Neural cell (in vitro differentiated cells): ENCODE measurements around the gene CSKMT.

Source experiments
- CTCF ChIP-seq: fragments of 450-650 bp; IDR thresholded peaks from 2 replicates; pipeline ENCODE4 v1.5.1; 2014; ENCODE audit warnings: antibody characterized with exemption, mild to moderate bottlenecking, moderate library complexity; ENCODE audit not compliant: poor library complexity, severe bottlenecking
- EP300 ChIP-seq: fragments of 450-650 bp; conservative IDR thresholded peaks from 2 replicates; pipeline ENCODE4 v1.6.1; 2014; ENCODE audit warnings: antibody characterized with exemption, mild to moderate bottlenecking, moderate library complexity; ENCODE audit not compliant: poor library complexity, severe bottlenecking
- EZH2 ChIP-seq: fragments of 200-600, 300-800 bp; shearing (Covaris generic), sonication (generic); IDR thresholded peaks from 2 replicates; pipeline ENCODE4 v1.6.1; 2014; ENCODE audit warnings: antibody characterized with exemption, low read length, borderline replicate concordance, mild to moderate bottlenecking; ENCODE audit not compliant: insufficient read depth, poor library complexity, severe bottlenecking
- MXI1 ChIP-seq: fragments of 450-650 bp; conservative IDR thresholded peaks from 2 replicates; pipeline ENCODE4 v1.6.1; 2014; ENCODE audit warnings: antibody characterized with exemption, mild to moderate bottlenecking; ENCODE audit not compliant: poor library complexity, severe bottlenecking
- POLR2AphosphoS5 ChIP-seq: IDR thresholded peaks from 2 replicates; pipeline ENCODE4 v1.6.1; 2012
- RAD21 ChIP-seq: fragments of 450-650 bp; conservative IDR thresholded peaks from 2 replicates; pipeline ENCODE4 v1.6.1; 2014; ENCODE audit warnings: antibody characterized with exemption, mild to moderate bottlenecking, moderate library complexity
- REST ChIP-seq: IDR thresholded peaks from 2 replicates; pipeline ENCODE4 v1.6.1; 2012; ENCODE audit warnings: borderline replicate concordance
- SMC3 ChIP-seq: fragments of 450-650 bp; conservative IDR thresholded peaks from 2 replicates; pipeline ENCODE4 v1.6.1; 2014; ENCODE audit warnings: antibody characterized with exemption, mild to moderate bottlenecking, moderate library complexity; ENCODE audit not compliant: poor library complexity
- TAF1 ChIP-seq: IDR thresholded peaks from 2 replicates; pipeline ENCODE4 v1.6.1; 2012; ENCODE audit warnings: low read depth

- no peak for TF ChIP-seq SMC3
- no peak for TF ChIP-seq CTCF
- no peak for TF ChIP-seq EZH2
- no peak for TF ChIP-seq POLR2AphosphoS5
- TF ChIP-seq REST, result no peak
- no peak for TF ChIP-seq EP300
- TF ChIP-seq RAD21, result no peak
- TF ChIP-seq MXI1, result no peak
- TF ChIP-seq TAF1, result no peak
Observed at GRCh38 chr11:62615521-62615920, 49.6 kb upstream of the CSKMT start.
